Bronchial epithelial cell (primary cell): ENCODE results near the gene ITPKC. TPM values are rescaled to one million over a fixed set of nuclear protein-coding genes. Genes with fewer than 3 reads are reported as not detected.

ENCODE experiments used
- DNase-seq: peaks from one replicate; pipeline ENCODE4 v3.0.0-alpha.2; 2010; ENCODE audit warnings: low read depth
- FAIRE-seq: peaks from 2 replicates; lab custom pipeline; 2011; peaks lifted over from hg19 to GRCh38; lab: Jason Lieb, UNC
- H3K27me3 ChIP-seq: 2 replicates; pipeline ENCODE4 v1.5.1; 2011; ENCODE audit warnings: low read length; ENCODE audit not compliant: control insufficient read depth, insufficient read depth
- H3K36me3 ChIP-seq: 2 replicates; pipeline ENCODE4 v1.5.1; 2011; ENCODE audit warnings: low read length; ENCODE audit not compliant: control insufficient read depth, insufficient read depth
- H3K4me3 ChIP-seq: 2 replicates; pipeline ENCODE4 v1.5.1; 2011; ENCODE audit warnings: mild to moderate bottlenecking, low read depth, low read length, control low read depth
- CTCF ChIP-seq: IDR thresholded peaks from 2 replicates; pipeline ENCODE4 v1.5.1; 2011; ENCODE audit warnings: mild to moderate bottlenecking, moderate library complexity, low read length, control low read depth, inconsistent platforms; ENCODE audit not compliant: insufficient read depth, severe bottlenecking
- total RNA-seq: library from RNA; depleted of rRNA; stranded (reverse); fragments of >200 nt; gene quantifications from 2 replicates; pipeline ENCODE4 v1.2.1, GENCODE V29; 2014

ITPKC gene
- total RNA-seq, 1 donor from 2014 or later = 26.9 TPM

- TF ChIP-seq CTCF = no peak
- peaks cover 49% of the 10 kb centered on the region for H3K36me3 ChIP-seq
- FAIRE-seq = peak; percentile 7
Observed at GRCh38 chr19:40672573-40673299, 44.2 kb upstream of the ITPKC start.

GRCh38 chr19:40673397-40673796, 43.5 kb upstream of the ITPKC start:
- Histone ChIP-seq H3K4me3 (no peak overlapping the region), H3K36me3 (peaks cover 50% of the 10 kb centered on the region), H3K27me3 (no peaks in the 10 kb centered on the region)
- TF ChIP-seq CTCF = no peak
- FAIRE-seq = no peak
- DNase-seq = no peak

More at GRCh38 chr19:40672573-40673299, 44.2 kb upstream of the ITPKC start:
- Histone ChIP-seq H3K27me3 (no peaks in the 10 kb centered on the region), H3K4me3 (no peak overlapping the region)
- no peak for DNase-seq

- DNase-seq (no peak), FAIRE-seq (no peak)
- no peak for TF ChIP-seq CTCF
- H3K36me3 ChIP-seq = peaks cover 48% of the 10 kb centered on the region
- H3K27me3 ChIP-seq = no peaks in the 10 kb centered on the region
- H3K4me3 ChIP-seq = no peak overlapping the region
Observed at GRCh38 chr19:40674291-40674690, 42.6 kb upstream of the ITPKC start.

- no peak for TF ChIP-seq CTCF
- Histone ChIP-seq H3K27me3 (no peaks in the 10 kb centered on the region), H3K4me3 (no peak overlapping the region), H3K36me3 (peaks cover 36% of the 10 kb centered on the region)
- FAIRE-seq (no peak), DNase-seq (no peak)
Observed at GRCh38 chr19:40677156-40677555, 39.8 kb upstream of the ITPKC start.

GRCh38 chr19:40681039-40681438, 35.9 kb upstream of the ITPKC start:
- peaks cover 27% of the 10 kb centered on the region for H3K36me3 ChIP-seq
- no peaks in the 10 kb centered on the region for H3K27me3 ChIP-seq
- DNase-seq (no peak), FAIRE-seq (no peak)
- no peak overlapping the region for H3K4me3 ChIP-seq
- TF ChIP-seq CTCF = no peak
